K562 (cell line): ENCODE data around the gene TCEANC2. TPM values are rescaled to one million over a fixed set of nuclear protein-coding genes. Genes with fewer than 3 reads are reported as not detected.

Experiments used
- CBFA2T2 ChIP-seq: fragments of 450-650 bp; conservative IDR thresholded peaks from 2 replicates; pipeline ENCODE4 v1.6.1; 2017; ENCODE audit warnings: mild to moderate bottlenecking
- GABPA ChIP-seq: fragments of 200-800 bp; sonication (Bioruptor generic); conservative IDR thresholded peaks from 2 replicates; pipeline ENCODE4 v1.6.1; 2016; ENCODE audit warnings: low read depth, missing genetic modification characterization, missing compliant biosample characterization
- GABPB2 ChIP-seq: fragments of 250-450 bp; sonication (Bioruptor Pico); conservative IDR thresholded peaks from 2 replicates; pipeline ENCODE4 v1.5.1; 2021; ENCODE audit warnings: mild to moderate bottlenecking
- LEF1 ChIP-seq: fragments of 450-650 bp; IDR thresholded peaks from 2 replicates; pipeline ENCODE4 v1.6.1; 2016; ENCODE audit warnings: mild to moderate bottlenecking
- MAZ ChIP-seq, 2 experiments: fragments of 450-650 bp in 1 of 2; sonication (generic) in 1 of 2; formaldehyde crosslinking; IDR thresholded peaks in 1 of 2; conservative IDR thresholded peaks in 1 of 2; 2 replicates each; pipeline versions ENCODE4 v1.4.0 to v1.5.0; 2020; ENCODE audit warnings: mild to moderate bottlenecking in 1 of 2, missing genetic modification reagents in 1 of 2
- MBD2 ChIP-seq: sonication (generic); IDR thresholded peaks from 2 replicates; pipeline ENCODE4 v1.6.1; 2016; ENCODE audit warnings: low read depth, borderline replicate concordance
- MECOM ChIP-seq: fragments of 250-450 bp; sonication (Bioruptor Pico); IDR thresholded peaks from 2 replicates; pipeline ENCODE4 v1.8.0; 2022; ENCODE audit warnings: inconsistent platforms
- NEUROD1 ChIP-seq: fragments of 150-350 bp; IDR thresholded peaks from 2 replicates; pipeline ENCODE4 v1.6.1; 2014; ENCODE audit warnings: borderline replicate concordance, low read length, low read depth; ENCODE audit not compliant: partially characterized antibody
- NR2C2 ChIP-seq, 2 experiments: fragments of 200-800 bp in 1 of 2; sonication (Bioruptor generic) in 1 of 2; sonication (generic) in 1 of 2; formaldehyde crosslinking in 1 of 2; IDR thresholded peaks; 2 replicates each; pipeline versions ENCODE4 v1.6.1 to v1.8.0; 2016 to 2022; ENCODE audit warnings: mild to moderate bottlenecking in 1 of 2, missing compliant biosample characterization in 1 of 2, missing genetic modification characterization in 1 of 2, missing genetic modification reagents in 1 of 2
- NR3C1 ChIP-seq: sonication (generic); formaldehyde crosslinking; IDR thresholded peaks from 2 replicates; pipeline ENCODE4 v1.8.1; 2022; ENCODE audit warnings: missing genetic modification reagents
- PKNOX1 ChIP-seq: fragments of 450-650 bp; IDR thresholded peaks from 2 replicates; pipeline ENCODE4 v1.6.1; 2016
- POLR2AphosphoS2 ChIP-seq: IDR thresholded peaks from 2 replicates; pipeline ENCODE4 v1.6.1; 2012; ENCODE audit warnings: low read length, improper control_type of control experiment
- SAP30 ChIP-seq: fragments of 200-600 bp; sonication (generic); IDR thresholded peaks from 2 replicates; pipeline ENCODE4 v1.6.1; 2012; ENCODE audit warnings: borderline replicate concordance, low read depth, mild to moderate bottlenecking, moderate library complexity, low read length, control low read depth, inconsistent platforms; ENCODE audit not compliant: insufficient read depth, poor library complexity, severe bottlenecking
- SMAD4 ChIP-seq: fragments of 250-450 bp; sonication (Bioruptor Pico); conservative IDR thresholded peaks from 2 replicates; pipeline ENCODE4 v1.8.0; 2021; ENCODE audit warnings: inconsistent platforms, mild to moderate bottlenecking, moderate library complexity
- TAF7 ChIP-seq: fragments of 450-650 bp; IDR thresholded peaks from 2 replicates; pipeline ENCODE4 v1.6.1; 2016; ENCODE audit warnings: missing genetic modification characterization, missing compliant biosample characterization
- TOE1 ChIP-seq, 2 experiments: fragments of 450-650 bp in 1 of 2; sonication (generic) in 1 of 2; formaldehyde crosslinking in 1 of 2; IDR thresholded peaks; 2 replicates each; pipeline versions ENCODE4 v1.7.1 to v1.8.0; 2016 to 2022; ENCODE audit warnings: borderline replicate concordance in 2 of 2, mild to moderate bottlenecking in 2 of 2, antibody characterized with exemption in 1 of 2, inconsistent platforms in 1 of 2, low read depth in 1 of 2, missing genetic modification reagents in 1 of 2, moderate library complexity in 1 of 2
- ZBTB49 ChIP-seq: sonication (generic); formaldehyde crosslinking; IDR thresholded peaks from 2 replicates; pipeline ENCODE4 v1.8.0; 2022; ENCODE audit warnings: missing genetic modification reagents, mild to moderate bottlenecking, borderline replicate concordance
- polyA plus RNA-seq, 8 experiments: library from polyadenylated mRNA; depleted of rRNA in 4 of 8; stranded (reverse) in 5 of 8; unstranded in 3 of 8; fragments of >200 nt; fragmentation: Nextera tagmentation in 2 of 8; fragmentation: Illumina TruSeq in 1 of 8; extraction: Ambion mirVana in 2 of 8; extraction: Trizol in 1 of 8; gene quantifications; 2 replicates each; pipeline versions ENCODE4 v1.2.1 to v1.2.3, GENCODE V29; 2011 to 2014; ENCODE audit warnings: inconsistent platforms in 1 of 8, missing spikeins in 1 of 8
- total RNA-seq, 7 experiments: library from RNA; depleted of rRNA in 6 of 7; stranded (reverse); fragments of >200 nt in 6 of 7; fragmentation: Illumina TruSeq in 2 of 7; extraction: Trizol in 2 of 7; gene quantifications; 2 replicates each; pipeline versions ENCODE4 v1.2.1 to v1.2.3, GENCODE V29; 2011 to 2021; ENCODE audit warnings: low replicate concordance in 1 of 7
- TF ChIP-seq, protein P1 (sequence below), 2 experiments: fragments of 450-650 bp; IDR thresholded peaks; 2 replicates each; pipeline ENCODE4 v1.6.1; 2016
- TF ChIP-seq, protein P2 (sequence below): IDR thresholded peaks from 2 replicates; pipeline ENCODE4 v1.6.1; 2011; ENCODE audit warnings: borderline replicate concordance, low read depth, mild to moderate bottlenecking, moderate library complexity, low read length; ENCODE audit not compliant: insufficient read depth, poor library complexity, severe bottlenecking

Gene TCEANC2
- total and polyA plus RNA-seq, 9 of the 15 experiments (the other 6 are each of a cell fraction or from before 2014, with no cell fraction given) = 3.3 to 10.2 (median 7.0) TPM

DNA sequence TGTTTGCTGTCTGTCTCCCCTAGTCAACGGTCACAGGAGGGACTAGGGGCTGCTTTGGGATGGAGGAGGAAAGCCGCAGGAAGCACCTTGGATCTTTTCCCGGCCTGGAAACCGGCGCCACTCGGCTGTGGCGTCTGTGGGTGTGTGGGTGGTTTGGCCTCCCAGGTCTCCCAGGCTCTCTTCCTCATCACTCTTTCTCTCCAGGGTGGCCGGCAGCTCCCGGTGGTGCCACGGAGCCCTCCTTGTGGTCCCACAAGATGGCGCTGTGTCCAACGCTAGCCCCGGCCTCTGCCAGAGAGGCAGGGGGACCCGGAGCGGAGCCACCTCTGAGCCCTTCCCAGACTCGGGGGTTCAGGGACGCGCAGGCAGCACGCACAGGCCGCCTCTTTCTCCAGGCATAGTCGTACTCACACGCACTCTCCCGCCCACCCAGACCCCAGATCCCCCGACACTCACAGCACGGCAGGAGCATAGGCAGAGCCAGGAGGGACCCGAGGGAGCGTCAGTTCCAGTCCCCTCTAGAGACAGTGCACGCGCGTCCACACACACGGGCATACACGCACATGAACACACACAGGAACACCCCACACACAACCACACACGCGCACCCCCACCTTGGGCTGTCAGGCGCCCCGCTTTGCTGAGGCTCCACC is 68.2 kb downstream of the TCEANC2 start (continued):
- TF ChIP-seq SMAD4 (CRISPR knock-in tag) (peak; percentile 69; the same call in 1 of the 2 replicates), GABPA (tag) (no peak), NR3C1 (no peak), NR2C2 (CRISPR knock-in tag; IDR thresholded peaks at IDR 0.05) (no peak), NR2C2 (tag; IDR thresholded peaks at IDR 0.05) (no peak), NEUROD1 (no peak), POLR2AphosphoS2 (no peak), MBD2 (no peak), TOE1 (IDR thresholded peaks at IDR 0.05; ENCODE audit: borderline replicate concordance) (0 out of 2 replicates have a peak, but pooled peaks have one; percentile 32), TOE1 (CRISPR knock-in tag; IDR thresholded peaks at IDR 0.05; ENCODE audit: borderline replicate concordance, low read depth) (no peak; the same call in 1 of the 2 replicates), PKNOX1 (no peak), CBFA2T2 (no peak), LEF1 (no peak), ZBTB49 (CRISPR knock-in tag) (no peak), SAP30 (no peak), MECOM (no peak), TAF7 (tag) (no peak; the same call in 1 of the 2 replicates), GABPB2 (CRISPR knock-in tag) (no peak), MAZ (CRISPR knock-in tag; conservative IDR thresholded peaks at IDR 0.05 in 1 of 2, IDR thresholded peaks at IDR 0.05 in 1 of 2) (peak; percentile 54 to 71; a peak in 2 of 4 replicates)
- TF ChIP-seq, protein P1, sequence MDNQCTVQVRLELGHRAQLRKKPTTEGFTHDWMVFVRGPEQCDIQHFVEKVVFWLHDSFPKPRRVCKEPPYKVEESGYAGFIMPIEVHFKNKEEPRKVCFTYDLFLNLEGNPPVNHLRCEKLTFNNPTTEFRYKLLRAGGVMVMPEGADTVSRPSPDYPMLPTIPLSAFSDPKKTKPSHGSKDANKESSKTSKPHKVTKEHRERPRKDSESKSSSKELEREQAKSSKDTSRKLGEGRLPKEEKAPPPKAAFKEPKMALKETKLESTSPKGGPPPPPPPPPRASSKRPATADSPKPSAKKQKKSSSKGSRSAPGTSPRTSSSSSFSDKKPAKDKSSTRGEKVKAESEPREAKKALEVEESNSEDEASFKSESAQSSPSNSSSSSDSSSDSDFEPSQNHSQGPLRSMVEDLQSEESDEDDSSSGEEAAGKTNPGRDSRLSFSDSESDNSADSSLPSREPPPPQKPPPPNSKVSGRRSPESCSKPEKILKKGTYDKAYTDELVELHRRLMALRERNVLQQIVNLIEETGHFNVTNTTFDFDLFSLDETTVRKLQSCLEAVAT (IDR thresholded peaks at IDR 0.05) = no peak
- TF ChIP-seq, protein P2, sequence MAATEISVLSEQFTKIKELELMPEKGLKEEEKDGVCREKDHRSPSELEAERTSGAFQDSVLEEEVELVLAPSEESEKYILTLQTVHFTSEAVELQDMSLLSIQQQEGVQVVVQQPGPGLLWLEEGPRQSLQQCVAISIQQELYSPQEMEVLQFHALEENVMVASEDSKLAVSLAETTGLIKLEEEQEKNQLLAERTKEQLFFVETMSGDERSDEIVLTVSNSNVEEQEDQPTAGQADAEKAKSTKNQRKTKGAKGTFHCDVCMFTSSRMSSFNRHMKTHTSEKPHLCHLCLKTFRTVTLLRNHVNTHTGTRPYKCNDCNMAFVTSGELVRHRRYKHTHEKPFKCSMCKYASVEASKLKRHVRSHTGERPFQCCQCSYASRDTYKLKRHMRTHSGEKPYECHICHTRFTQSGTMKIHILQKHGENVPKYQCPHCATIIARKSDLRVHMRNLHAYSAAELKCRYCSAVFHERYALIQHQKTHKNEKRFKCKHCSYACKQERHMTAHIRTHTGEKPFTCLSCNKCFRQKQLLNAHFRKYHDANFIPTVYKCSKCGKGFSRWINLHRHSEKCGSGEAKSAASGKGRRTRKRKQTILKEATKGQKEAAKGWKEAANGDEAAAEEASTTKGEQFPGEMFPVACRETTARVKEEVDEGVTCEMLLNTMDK = peak; percentile 74
